ENCODE measurements around the gene MUC3A.
A peak's percentile ranks its signal among the peaks of the same experiment; 100 is the strongest.

Gene MUC3A

DNA sequence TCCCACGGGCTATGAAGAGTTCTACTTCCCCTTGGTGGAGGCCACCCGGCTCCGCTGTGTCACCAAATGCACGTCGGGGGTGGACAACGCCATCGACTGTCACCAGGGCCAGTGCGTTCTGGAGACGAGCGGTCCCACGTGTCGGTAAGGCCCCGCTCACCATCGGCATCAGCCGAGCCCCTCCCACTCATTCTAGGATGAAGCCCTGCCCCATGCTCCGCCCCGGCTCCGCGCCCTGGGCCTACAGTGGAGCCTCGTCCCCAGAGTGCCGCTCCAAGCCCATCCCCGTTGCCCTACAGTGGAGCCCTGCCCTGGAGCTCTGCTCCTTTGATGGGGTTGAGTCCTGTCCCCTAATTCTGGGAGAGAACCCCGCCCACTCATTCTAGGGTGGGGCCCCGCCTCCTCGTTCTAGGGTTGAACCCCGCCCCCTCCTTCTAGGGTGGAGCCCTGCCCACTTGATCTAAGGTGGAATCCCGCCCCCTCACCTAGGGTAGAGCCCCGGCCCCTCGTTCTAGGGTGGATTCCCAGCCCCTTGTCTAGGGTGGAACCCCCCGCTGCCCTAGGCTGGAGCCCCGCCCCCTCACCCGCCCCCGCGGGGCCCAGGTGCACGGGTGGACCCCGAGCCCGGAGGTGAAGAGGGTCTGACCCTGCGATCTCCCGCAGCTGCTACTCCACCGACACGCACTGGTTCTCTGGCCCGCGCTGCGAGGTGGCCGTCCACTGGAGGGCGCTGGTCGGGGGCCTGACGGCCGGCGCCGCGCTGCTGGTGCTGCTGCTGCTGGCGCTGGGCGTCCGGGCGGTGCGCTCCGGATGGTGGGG, 16.6 kb downstream of the MUC3A start:
- Histone ChIP-seq H3K27me3 (ENCODE audit: low read depth, low read length) (peaks cover 13% of the 10 kb centered on the region), H3K4me3 (ENCODE audit: low read length) (no peak overlapping the region), H2AFZ (ENCODE audit: low read depth, low read length) (no peak overlapping the region)

DNA sequence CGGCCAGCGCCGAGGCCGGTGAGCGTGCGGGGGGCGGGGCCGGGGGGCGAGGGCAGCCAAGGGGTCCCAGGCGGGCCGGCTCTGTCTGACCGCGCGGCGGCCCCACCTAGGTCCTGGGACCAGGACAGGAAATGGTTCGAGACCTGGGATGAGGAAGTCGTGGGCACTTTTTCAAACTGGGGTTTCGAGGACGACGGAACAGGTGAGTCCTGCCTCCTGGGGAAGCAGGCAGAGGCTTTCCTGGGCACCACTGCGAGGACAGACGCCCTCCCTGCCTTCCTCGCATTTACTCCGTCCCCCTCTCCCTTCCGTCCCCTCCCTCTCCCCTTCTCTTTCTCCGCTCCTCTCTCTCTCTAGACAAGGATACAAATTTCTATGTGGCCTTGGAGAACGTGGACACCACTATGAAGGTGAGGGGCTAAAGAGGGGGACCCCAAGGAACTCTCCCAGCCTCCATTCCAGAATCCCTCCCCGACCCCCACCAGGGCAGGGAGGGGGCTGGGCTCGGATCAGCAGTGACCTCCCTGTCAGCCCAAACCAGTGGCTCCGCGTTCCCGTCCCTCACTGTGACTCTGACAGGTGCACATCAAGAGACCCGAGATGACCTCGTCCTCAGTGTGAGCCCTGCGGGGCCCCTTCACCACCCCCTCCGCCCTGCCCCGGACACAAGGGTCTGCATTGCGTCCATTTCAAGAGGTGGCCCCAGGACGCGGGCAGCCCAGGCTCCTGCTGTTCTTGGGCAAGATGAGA, 17.4 kb downstream of the MUC3A start:
- TF ChIP-seq EZH2phosphoT487 (IDR thresholded peaks at IDR 0.05; ENCODE audit: low read depth): no peak
- TF ChIP-seq, protein P1, sequence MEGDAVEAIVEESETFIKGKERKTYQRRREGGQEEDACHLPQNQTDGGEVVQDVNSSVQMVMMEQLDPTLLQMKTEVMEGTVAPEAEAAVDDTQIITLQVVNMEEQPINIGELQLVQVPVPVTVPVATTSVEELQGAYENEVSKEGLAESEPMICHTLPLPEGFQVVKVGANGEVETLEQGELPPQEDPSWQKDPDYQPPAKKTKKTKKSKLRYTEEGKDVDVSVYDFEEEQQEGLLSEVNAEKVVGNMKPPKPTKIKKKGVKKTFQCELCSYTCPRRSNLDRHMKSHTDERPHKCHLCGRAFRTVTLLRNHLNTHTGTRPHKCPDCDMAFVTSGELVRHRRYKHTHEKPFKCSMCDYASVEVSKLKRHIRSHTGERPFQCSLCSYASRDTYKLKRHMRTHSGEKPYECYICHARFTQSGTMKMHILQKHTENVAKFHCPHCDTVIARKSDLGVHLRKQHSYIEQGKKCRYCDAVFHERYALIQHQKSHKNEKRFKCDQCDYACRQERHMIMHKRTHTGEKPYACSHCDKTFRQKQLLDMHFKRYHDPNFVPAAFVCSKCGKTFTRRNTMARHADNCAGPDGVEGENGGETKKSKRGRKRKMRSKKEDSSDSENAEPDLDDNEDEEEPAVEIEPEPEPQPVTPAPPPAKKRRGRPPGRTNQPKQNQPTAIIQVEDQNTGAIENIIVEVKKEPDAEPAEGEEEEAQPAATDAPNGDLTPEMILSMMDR (IDR thresholded peaks at IDR 0.05; ENCODE audit: low read depth, low read length): no peak
- Histone ChIP-seq H3K79me2 (ENCODE audit: low read length) (no peaks in the 10 kb centered on the region), H2AFZ (ENCODE audit: low read depth, low read length) (no peak overlapping the region), H3K27ac (ENCODE audit: low read length) (no peak overlapping the region), H3K9me3 (ENCODE audit: insufficient read depth, low read length) (no peaks in the 10 kb centered on the region), H4K20me1 (ENCODE audit: insufficient read depth, low read length) (no peaks in the 10 kb centered on the region), H3K4me1 (ENCODE audit: low read length) (no peaks in the 10 kb centered on the region), H3K9ac (ENCODE audit: low read length) (no peak overlapping the region), H3K36me3 (replicated peaks; ENCODE audit: low read depth, low read length) (no peaks in the 10 kb centered on the region), H3K4me3 (ENCODE audit: low read length) (no peak overlapping the region), H3K4me2 (ENCODE audit: low read length) (no peak overlapping the region), H3K27me3 (ENCODE audit: low read depth, low read length) (peaks cover 14% of the 10 kb centered on the region)

More for the DNA sequence above, 16.6 kb downstream of the MUC3A start:
- no peaks in the 10 kb centered on the region for H3K79me2 ChIP-seq (ENCODE audit: low read length)
- H3K4me2 ChIP-seq (ENCODE audit: low read length): no peak overlapping the region
- no peaks in the 10 kb centered on the region for H3K36me3 ChIP-seq (replicated peaks; ENCODE audit: low read depth, low read length)
- no peak for TF ChIP-seq EZH2phosphoT487 (IDR thresholded peaks at IDR 0.05; ENCODE audit: low read depth)
- TF ChIP-seq, protein P1 (IDR thresholded peaks at IDR 0.05; ENCODE audit: low read depth, low read length): peak; percentile 26
- H3K27ac ChIP-seq (ENCODE audit: low read length): no peak overlapping the region
- H3K9me3 ChIP-seq (ENCODE audit: insufficient read depth, low read length): no peaks in the 10 kb centered on the region
- H3K9ac ChIP-seq (ENCODE audit: low read length): no peak overlapping the region
- H3K4me1 ChIP-seq (ENCODE audit: low read length): no peaks in the 10 kb centered on the region
- no peaks in the 10 kb centered on the region for H4K20me1 ChIP-seq (ENCODE audit: insufficient read depth, low read length)

DNA sequence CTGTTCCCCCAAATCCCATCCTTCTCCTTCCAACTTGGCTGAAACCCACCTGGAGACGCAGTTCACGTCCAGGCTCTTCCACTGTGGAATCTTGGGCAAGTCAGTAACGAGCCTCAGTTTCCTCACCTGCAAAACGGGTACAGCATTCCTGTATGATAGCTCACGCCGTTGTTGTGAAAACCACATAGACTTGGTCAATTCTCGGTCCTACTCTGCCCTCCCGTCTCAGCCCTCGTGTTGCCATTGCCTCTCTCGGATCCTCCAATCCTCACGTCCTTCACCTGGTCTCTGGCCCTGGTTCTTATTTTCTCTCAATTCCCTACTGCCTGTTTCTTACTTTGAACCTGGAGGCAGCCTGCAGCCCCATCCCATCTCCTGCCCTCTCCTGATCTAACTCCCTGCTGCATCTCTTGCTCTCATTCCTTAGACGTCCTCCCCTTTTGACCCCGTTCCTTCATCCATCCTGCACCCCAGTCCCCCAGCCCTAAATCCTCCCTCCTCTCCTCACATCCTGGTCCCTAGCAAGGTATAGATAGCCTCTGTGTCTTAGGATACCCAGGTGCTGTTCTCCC, 18.0 kb downstream of the MUC3A start:
- no peaks in the 10 kb centered on the region for H3K79me2 ChIP-seq (ENCODE audit: low read length)
- no peak overlapping the region for H3K4me3 ChIP-seq (ENCODE audit: low read length)
- no peak overlapping the region for H3K9ac ChIP-seq (ENCODE audit: low read length)
- H3K27me3 ChIP-seq (ENCODE audit: low read depth, low read length): peaks cover 18% of the 10 kb centered on the region
- H2AFZ ChIP-seq (ENCODE audit: low read depth, low read length): no peak overlapping the region
- no peaks in the 10 kb centered on the region for H3K36me3 ChIP-seq (replicated peaks; ENCODE audit: low read depth, low read length)
- no peak overlapping the region for H3K27ac ChIP-seq (ENCODE audit: low read length)
- H3K9me3 ChIP-seq (ENCODE audit: insufficient read depth, low read length): no peaks in the 10 kb centered on the region
- no peaks in the 10 kb centered on the region for H4K20me1 ChIP-seq (ENCODE audit: insufficient read depth, low read length)
- no peak overlapping the region for H3K4me2 ChIP-seq (ENCODE audit: low read length)
- no peaks in the 10 kb centered on the region for H3K4me1 ChIP-seq (ENCODE audit: low read length)
- TF ChIP-seq, protein P1 (IDR thresholded peaks at IDR 0.05; ENCODE audit: low read depth, low read length): no peak
- TF ChIP-seq EZH2phosphoT487 (IDR thresholded peaks at IDR 0.05; ENCODE audit: low read depth): no peak

DNA sequence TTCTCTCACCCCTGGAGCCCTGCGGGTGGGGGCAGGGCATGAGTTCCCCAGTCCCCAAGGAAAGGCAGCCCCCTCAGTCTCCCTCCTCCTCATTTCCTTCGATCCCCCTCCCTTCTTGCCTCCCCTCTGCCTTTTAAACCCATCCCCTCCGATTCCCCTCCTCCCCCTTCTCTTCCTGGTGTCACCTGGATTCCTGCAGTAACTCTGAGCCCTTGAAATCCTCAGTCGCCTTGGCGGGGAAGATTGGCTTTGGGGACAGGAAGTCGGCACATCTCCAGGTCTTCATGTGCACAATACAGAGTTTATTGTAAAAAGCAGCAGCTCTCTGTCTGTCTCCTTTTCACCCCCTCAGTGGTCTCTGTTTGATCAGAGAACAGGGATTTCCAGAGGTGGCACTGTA, 18.7 kb downstream of the MUC3A start:
- no peak overlapping the region for H3K4me3 ChIP-seq (ENCODE audit: low read length)
- H2AFZ ChIP-seq (ENCODE audit: low read depth, low read length): no peak overlapping the region
- H4K20me1 ChIP-seq (ENCODE audit: insufficient read depth, low read length): no peaks in the 10 kb centered on the region
- no peaks in the 10 kb centered on the region for H3K36me3 ChIP-seq (replicated peaks; ENCODE audit: low read depth, low read length)
- H3K4me2 ChIP-seq (ENCODE audit: low read length): no peak overlapping the region
- no peak overlapping the region for H3K9ac ChIP-seq (ENCODE audit: low read length)
- no peaks in the 10 kb centered on the region for H3K9me3 ChIP-seq (ENCODE audit: insufficient read depth, low read length)
- peaks cover 22% of the 10 kb centered on the region for H3K27me3 ChIP-seq (ENCODE audit: low read depth, low read length)
- H3K27ac ChIP-seq (ENCODE audit: low read length): no peak overlapping the region
- H3K4me1 ChIP-seq (ENCODE audit: low read length): no peaks in the 10 kb centered on the region
- H3K79me2 ChIP-seq (ENCODE audit: low read length): no peaks in the 10 kb centered on the region
- TF ChIP-seq EZH2phosphoT487 (IDR thresholded peaks at IDR 0.05; ENCODE audit: low read depth): no peak
- TF ChIP-seq, protein P1 (IDR thresholded peaks at IDR 0.05; ENCODE audit: low read depth, low read length): no peak
